ENCODE measurements around the gene SNTA1.
A peak's percentile ranks its signal among the peaks of the same experiment; 100 is the strongest.
"Not testable (repeated sequence)": the region's sequence is repeated elsewhere in the genome, so short reads cannot be mapped to it uniquely, and the experiment has no call there.

The SNTA1 gene

DNA sequence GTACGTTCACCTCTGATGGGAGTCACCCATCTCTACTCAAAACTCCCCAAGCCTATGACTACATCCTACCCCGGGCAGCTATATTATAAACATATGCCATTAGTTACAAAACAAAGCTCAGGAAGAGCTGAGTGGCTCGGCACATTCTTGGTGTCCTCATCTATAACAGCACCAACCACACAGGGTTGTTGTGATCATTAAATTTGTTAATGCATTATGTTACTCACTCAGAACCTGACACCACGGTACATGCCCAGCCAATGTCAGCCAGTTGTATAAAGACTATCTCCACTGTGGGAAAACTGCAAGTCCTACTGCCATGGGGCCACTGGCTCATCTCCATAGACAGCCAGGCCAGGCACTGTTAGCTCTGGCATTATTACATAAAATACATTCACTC lies 50.0 kb downstream of the SNTA1 start:
- H3K23ac ChIP-seq (ENCODE audit: low read length in 2 of 2): no peak overlapping the region
- peaks cover 24 to 47% of the 10 kb centered on the region in 2 experiments for H3K36me3 ChIP-seq (ENCODE audit: control insufficient read depth in 1 of 2, insufficient read depth in 2 of 2, low read depth in 1 of 2, low read length in 2 of 2)
- no peak overlapping the region for H2AFZ ChIP-seq (ENCODE audit: low read depth, low read length)
- no peak overlapping the region for H3K14ac ChIP-seq (ENCODE audit: low read length in 2 of 2)
- H4K8ac ChIP-seq (ENCODE audit: low read length): no peak overlapping the region
- H2BK15ac ChIP-seq (ENCODE audit: low read depth, poor library complexity, severe bottlenecking): peak overlapping the region; percentile 67
- H2AK5ac ChIP-seq (ENCODE audit: low read length, severe bottlenecking): no peak overlapping the region
- H3K4me3 ChIP-seq (ENCODE audit: insufficient read depth in 1 of 2, low read depth in 1 of 2, low read length in 2 of 2): no peak overlapping the region
- WGBS: 62% methylated on average over 4 of the region's 4 CpGs
- H3K27ac ChIP-seq (ENCODE audit: low read length, poor library complexity, severe bottlenecking): no peak overlapping the region
- H3K18ac ChIP-seq (ENCODE audit: low read depth in 1 of 2, low read length in 2 of 2): no peak overlapping the region
- no peak overlapping the region for H2BK12ac ChIP-seq (ENCODE audit: low read length in 2 of 2)
- H3K79me1 ChIP-seq (replicated peaks; ENCODE audit: low read length, poor library complexity, severe bottlenecking): peaks cover 25% of the 10 kb centered on the region
- no peak overlapping the region for H3K9ac ChIP-seq (ENCODE audit: low read length)
- no peaks in the 10 kb centered on the region for H3K9me3 ChIP-seq (ENCODE audit: control insufficient read depth, low read length)
- H3K4ac ChIP-seq (ENCODE audit: low read depth in 1 of 2, low read length in 2 of 2): no peak overlapping the region
- no peak overlapping the region for H2BK120ac ChIP-seq (ENCODE audit: low read depth, low read length)
- peaks cover 1% of the 10 kb centered on the region for H3K4me1 ChIP-seq (ENCODE audit: control insufficient read depth, insufficient read depth, low read depth, low read length)
- peak; percentile 78 for DNase-seq
- H4K91ac ChIP-seq (ENCODE audit: low read length): no peak overlapping the region
- H2BK5ac ChIP-seq (ENCODE audit: low read depth, low read length, poor library complexity, severe bottlenecking): no peak overlapping the region
- H3K4me2 ChIP-seq (ENCODE audit: low read length, poor library complexity, severe bottlenecking): no peak overlapping the region
- H3K27me3 ChIP-seq (ENCODE audit: control insufficient read depth in 1 of 2, insufficient read depth in 1 of 2, low read length in 2 of 2): no peaks in the 10 kb centered on the region

DNA sequence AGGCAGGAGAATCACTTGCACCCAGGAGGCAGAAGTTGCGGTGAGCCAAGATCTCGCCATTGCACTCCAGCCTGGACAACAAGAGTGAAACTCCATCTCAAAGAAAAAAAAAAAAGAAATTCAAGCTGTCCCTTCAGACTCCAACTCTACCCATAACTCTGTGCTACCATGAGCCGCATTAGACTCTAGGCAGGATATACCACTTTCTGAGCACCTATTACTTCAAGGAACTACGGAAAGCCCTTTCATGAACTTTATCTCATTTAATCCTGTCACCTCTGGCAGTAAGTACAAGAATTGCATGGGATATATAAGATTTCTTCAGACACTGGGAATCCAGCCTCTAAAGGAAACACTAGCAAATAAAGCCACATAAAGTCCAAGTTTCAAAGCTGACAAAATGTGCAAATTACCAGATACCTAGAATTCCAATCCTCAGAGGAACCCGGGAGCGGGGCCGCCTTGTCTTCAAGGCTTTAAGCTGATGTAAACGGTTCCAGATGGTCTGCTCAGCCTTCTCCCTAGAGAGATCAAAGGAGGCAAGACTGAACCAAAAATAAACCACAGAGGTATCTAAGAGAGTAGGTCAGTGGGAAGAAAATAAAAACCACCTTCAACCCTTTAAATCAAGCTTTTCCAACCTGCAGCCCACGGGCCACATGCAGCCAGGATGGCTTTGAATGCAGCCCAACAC lies 51.7 kb downstream of the SNTA1 start:
- H3K27ac ChIP-seq (ENCODE audit: low read length, poor library complexity, severe bottlenecking): peak overlapping the region; percentile 69
- H3K27me3 ChIP-seq (ENCODE audit: control insufficient read depth in 1 of 2, insufficient read depth in 1 of 2, low read length in 2 of 2): no peaks in the 10 kb centered on the region
- H3K9ac ChIP-seq (ENCODE audit: low read length): no peak overlapping the region
- H4K8ac ChIP-seq (ENCODE audit: low read length): no peak overlapping the region
- H2BK12ac ChIP-seq (ENCODE audit: low read length in 2 of 2): no peak overlapping the region
- DNase-seq: peak; percentile 56
- H3K4me2 ChIP-seq (ENCODE audit: low read length, poor library complexity, severe bottlenecking): no peak overlapping the region
- no peaks in the 10 kb centered on the region for H3K9me3 ChIP-seq (ENCODE audit: control insufficient read depth, low read length)
- H2BK15ac ChIP-seq (ENCODE audit: low read depth, poor library complexity, severe bottlenecking): no peak overlapping the region
- peaks cover 17% of the 10 kb centered on the region for H3K79me1 ChIP-seq (replicated peaks; ENCODE audit: low read length, poor library complexity, severe bottlenecking)
- H4K91ac ChIP-seq (ENCODE audit: low read length): no peak overlapping the region
- no peak overlapping the region for H2AFZ ChIP-seq (ENCODE audit: low read depth, low read length)
- no peak overlapping the region for H2BK120ac ChIP-seq (ENCODE audit: low read depth, low read length)
- WGBS: 72% methylated on average over 8 of the region's 9 CpGs
- peaks cover 29 to 55% of the 10 kb centered on the region in 2 experiments for H3K36me3 ChIP-seq (ENCODE audit: control insufficient read depth in 1 of 2, insufficient read depth in 2 of 2, low read depth in 1 of 2, low read length in 2 of 2)
- H2AK5ac ChIP-seq (ENCODE audit: low read length, severe bottlenecking): no peak overlapping the region
- no peak overlapping the region for H3K14ac ChIP-seq (ENCODE audit: low read length in 2 of 2)
- H3K4me3 ChIP-seq (ENCODE audit: insufficient read depth in 1 of 2, low read depth in 1 of 2, low read length in 2 of 2): no peak overlapping the region
- peaks cover 1% of the 10 kb centered on the region for H3K4me1 ChIP-seq (ENCODE audit: control insufficient read depth, insufficient read depth, low read depth, low read length)
- no peak overlapping the region for H3K4ac ChIP-seq (ENCODE audit: low read depth in 1 of 2, low read length in 2 of 2)
- no peak overlapping the region for H3K23ac ChIP-seq (ENCODE audit: low read length in 2 of 2)
- no peak overlapping the region for H2BK5ac ChIP-seq (ENCODE audit: low read depth, low read length, poor library complexity, severe bottlenecking)
- no peak overlapping the region for H3K18ac ChIP-seq (ENCODE audit: low read depth in 1 of 2, low read length in 2 of 2)

DNA sequence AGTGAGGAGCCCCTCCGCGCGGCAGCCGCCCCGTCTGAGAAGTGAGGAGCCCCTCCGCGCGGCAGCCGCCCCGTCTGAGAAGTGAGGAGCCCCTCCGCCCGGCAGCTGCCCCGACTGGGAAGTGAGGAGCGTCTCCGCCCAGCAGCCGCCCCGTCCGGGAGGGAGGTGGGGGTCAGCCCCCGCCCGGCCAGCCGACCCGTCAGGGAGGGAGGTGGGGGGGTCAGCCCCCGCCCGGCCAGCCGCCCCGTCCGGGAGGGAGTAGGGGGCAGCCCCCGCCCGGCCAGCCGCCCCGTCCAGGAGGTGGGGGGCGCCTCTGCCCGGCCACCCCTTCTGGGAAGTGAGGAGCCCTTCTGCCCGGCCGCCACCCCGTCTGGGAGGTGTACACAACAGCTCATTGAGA lies 54.2 kb downstream of the SNTA1 start:
- H2AK5ac ChIP-seq (ENCODE audit: low read length, severe bottlenecking); H2BK120ac ChIP-seq (ENCODE audit: low read depth, low read length); DNase-seq; H3K4me3 ChIP-seq (ENCODE audit: insufficient read depth in 1 of 2, low read depth in 1 of 2, low read length in 2 of 2); H3K14ac ChIP-seq (ENCODE audit: low read length in 2 of 2); H3K4ac ChIP-seq (ENCODE audit: low read depth in 1 of 2, low read length in 2 of 2); H3K4me1 ChIP-seq (ENCODE audit: control insufficient read depth, insufficient read depth, low read depth, low read length); H3K23ac ChIP-seq (ENCODE audit: low read length in 2 of 2); H3K9me3 ChIP-seq (ENCODE audit: control insufficient read depth, low read length); H3K27me3 ChIP-seq (ENCODE audit: control insufficient read depth in 1 of 2, insufficient read depth in 1 of 2, low read length in 2 of 2); H3K27ac ChIP-seq (ENCODE audit: low read length, poor library complexity, severe bottlenecking); H2BK15ac ChIP-seq (ENCODE audit: low read depth, poor library complexity, severe bottlenecking); H4K8ac ChIP-seq (ENCODE audit: low read length); H4K91ac ChIP-seq (ENCODE audit: low read length); H2BK5ac ChIP-seq (ENCODE audit: low read depth, low read length, poor library complexity, severe bottlenecking); H3K4me2 ChIP-seq (ENCODE audit: low read length, poor library complexity, severe bottlenecking); H3K18ac ChIP-seq (ENCODE audit: low read depth in 1 of 2, low read length in 2 of 2); H3K9ac ChIP-seq (ENCODE audit: low read length); H2AFZ ChIP-seq (ENCODE audit: low read depth, low read length); H3K79me1 ChIP-seq (replicated peaks; ENCODE audit: low read length, poor library complexity, severe bottlenecking); H2BK12ac ChIP-seq (ENCODE audit: low read length in 2 of 2): not testable (repeated sequence)
- WGBS: over 99% methylated on average over 26 of the region's 36 CpGs
- peaks cover 35 to 58% of the 10 kb centered on the region in 2 experiments for H3K36me3 ChIP-seq (ENCODE audit: control insufficient read depth in 1 of 2, insufficient read depth in 2 of 2, low read depth in 1 of 2, low read length in 2 of 2)

DNA sequence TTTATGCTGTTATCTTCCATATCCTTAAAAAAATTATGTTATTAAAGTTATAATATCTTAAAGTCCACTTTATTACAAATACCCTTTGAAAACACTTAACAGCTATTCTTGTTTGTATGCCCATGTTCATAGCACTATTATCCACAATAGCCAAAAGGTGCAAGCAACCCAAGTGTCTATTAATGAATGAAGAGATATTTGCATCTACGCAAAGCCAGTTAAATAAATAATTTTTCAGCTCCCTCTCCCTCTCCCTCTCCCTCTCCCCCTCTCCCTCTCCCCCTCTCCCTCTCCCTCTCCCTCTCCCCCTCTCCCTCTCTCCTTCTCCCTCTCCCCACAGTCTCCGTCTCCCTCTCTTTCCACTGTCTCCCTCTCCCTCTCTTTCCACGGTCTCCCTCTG lies 55.3 kb downstream of the SNTA1 start:
- Histone ChIP-seq H2BK12ac (ENCODE audit: low read length in 2 of 2) (no peak overlapping the region), H3K27me3 (ENCODE audit: control insufficient read depth in 1 of 2, insufficient read depth in 1 of 2, low read length in 2 of 2) (no peaks in the 10 kb centered on the region), H3K4me3 (ENCODE audit: insufficient read depth in 1 of 2, low read depth in 1 of 2, low read length in 2 of 2) (no peak overlapping the region), H4K8ac (ENCODE audit: low read length) (no peak overlapping the region), H3K36me3 (ENCODE audit: control insufficient read depth in 1 of 2, insufficient read depth in 2 of 2, low read depth in 1 of 2, low read length in 2 of 2) (peaks cover 34 to 56% of the 10 kb centered on the region in 2 experiments), H3K27ac (ENCODE audit: low read length, poor library complexity, severe bottlenecking) (no peak overlapping the region), H3K18ac (ENCODE audit: low read depth in 1 of 2, low read length in 2 of 2) (no peak overlapping the region), H3K23ac (ENCODE audit: low read length in 2 of 2) (no peak overlapping the region), H3K4me1 (ENCODE audit: control insufficient read depth, insufficient read depth, low read depth, low read length) (peaks cover 1% of the 10 kb centered on the region), H3K9me3 (ENCODE audit: control insufficient read depth, low read length) (no peaks in the 10 kb centered on the region), H2BK120ac (ENCODE audit: low read depth, low read length) (no peak overlapping the region), H2BK15ac (ENCODE audit: low read depth, poor library complexity, severe bottlenecking) (no peak overlapping the region), H2AK5ac (ENCODE audit: low read length, severe bottlenecking) (no peak overlapping the region), H3K79me1 (replicated peaks; ENCODE audit: low read length, poor library complexity, severe bottlenecking) (no peaks in the 10 kb centered on the region), H3K4ac (ENCODE audit: low read depth in 1 of 2, low read length in 2 of 2) (no peak overlapping the region), H2AFZ (ENCODE audit: low read depth, low read length) (no peak overlapping the region), H3K9ac (ENCODE audit: low read length) (no peak overlapping the region), H2BK5ac (ENCODE audit: low read depth, low read length, poor library complexity, severe bottlenecking) (no peak overlapping the region), H3K4me2 (ENCODE audit: low read length, poor library complexity, severe bottlenecking) (no peak overlapping the region), H3K14ac (ENCODE audit: low read length in 2 of 2) (no peak overlapping the region), H4K91ac (ENCODE audit: low read length) (no peak overlapping the region)
- 98% methylated on average over 3 of the region's 3 CpGs for WGBS
- no peak for DNase-seq
